Chondrocyte (in vitro differentiated cells): Measurements from ENCODE around the gene MED12. TPM values are rescaled to one million over a fixed set of nuclear protein-coding genes. Genes with fewer than 3 reads are reported as not detected.

Source experiments
- DNase-seq: peaks from one replicate; pipeline ENCODE4 v3.0.0; 2021; ENCODE audit warnings: mixed read lengths, low spot score
- H3K27ac Mint-ChIP-seq: one replicate; pipeline ENCODE4 v1.8.0; 2021; ENCODE audit warnings: mild to moderate bottlenecking, moderate library complexity, mixed read lengths; ENCODE audit not compliant: unreplicated experiment
- H3K27me3 Mint-ChIP-seq: 2 replicates; pipeline ENCODE4 v1.8.0; 2021; ENCODE audit warnings: low read depth, mixed read lengths
- H3K36me3 Mint-ChIP-seq: 2 replicates; pipeline ENCODE4 v1.8.0; 2021; ENCODE audit warnings: low read depth, mixed read lengths
- H3K4me1 Mint-ChIP-seq: 2 replicates; pipeline ENCODE4 v1.8.0; 2021; ENCODE audit warnings: low read depth, mild to moderate bottlenecking, mixed read lengths
- H3K4me3 Mint-ChIP-seq: one replicate; pipeline ENCODE4 v1.8.0; 2021; ENCODE audit warnings: mild to moderate bottlenecking, moderate library complexity, mixed read lengths; ENCODE audit not compliant: unreplicated experiment
- H3K9me3 Mint-ChIP-seq: 2 replicates; pipeline ENCODE4 v1.8.0; 2021; ENCODE audit warnings: low read depth, mixed read lengths
- total RNA-seq: library from RNA; stranded (reverse); gene quantifications from 3 replicates; pipeline ENCODE4 v1.2.1, GENCODE V29; 2021
- TF ChIP-seq, protein P1 (sequence below): fragments of 200-600 bp; sonication (generic); IDR thresholded peaks from 2 replicates; pipeline ENCODE4 v1.5.0; 2021; ENCODE audit warnings: antibody characterized with exemption, mild to moderate bottlenecking, moderate library complexity

The MED12 gene
- total RNA-seq, 1 donor from 2014 or later: 33.4 TPM

DNA sequence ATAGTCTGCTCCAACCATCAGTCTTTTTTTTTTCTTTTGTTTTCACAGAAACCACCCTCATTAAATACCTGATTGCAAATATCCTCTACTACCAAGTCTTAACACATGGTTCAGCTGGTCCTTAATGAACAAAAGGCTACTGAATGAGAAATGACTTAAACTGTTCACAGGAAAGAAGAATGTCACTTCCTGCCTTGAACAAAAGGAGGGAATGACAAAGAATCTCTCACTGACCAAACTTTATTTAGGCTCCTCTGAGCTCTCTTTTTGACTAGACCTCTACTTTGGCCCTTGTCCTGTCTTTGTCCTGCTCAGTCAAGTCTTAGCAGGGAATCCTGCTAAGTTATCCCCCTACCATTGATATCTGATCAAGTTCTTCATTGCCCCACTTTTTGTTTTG lies 72.9 kb downstream of the MED12 start:
- no peaks in the 10 kb centered on the region for H3K36me3 Mint-ChIP-seq
- H3K4me3 Mint-ChIP-seq: no peak overlapping the region
- TF ChIP-seq, protein P1, sequence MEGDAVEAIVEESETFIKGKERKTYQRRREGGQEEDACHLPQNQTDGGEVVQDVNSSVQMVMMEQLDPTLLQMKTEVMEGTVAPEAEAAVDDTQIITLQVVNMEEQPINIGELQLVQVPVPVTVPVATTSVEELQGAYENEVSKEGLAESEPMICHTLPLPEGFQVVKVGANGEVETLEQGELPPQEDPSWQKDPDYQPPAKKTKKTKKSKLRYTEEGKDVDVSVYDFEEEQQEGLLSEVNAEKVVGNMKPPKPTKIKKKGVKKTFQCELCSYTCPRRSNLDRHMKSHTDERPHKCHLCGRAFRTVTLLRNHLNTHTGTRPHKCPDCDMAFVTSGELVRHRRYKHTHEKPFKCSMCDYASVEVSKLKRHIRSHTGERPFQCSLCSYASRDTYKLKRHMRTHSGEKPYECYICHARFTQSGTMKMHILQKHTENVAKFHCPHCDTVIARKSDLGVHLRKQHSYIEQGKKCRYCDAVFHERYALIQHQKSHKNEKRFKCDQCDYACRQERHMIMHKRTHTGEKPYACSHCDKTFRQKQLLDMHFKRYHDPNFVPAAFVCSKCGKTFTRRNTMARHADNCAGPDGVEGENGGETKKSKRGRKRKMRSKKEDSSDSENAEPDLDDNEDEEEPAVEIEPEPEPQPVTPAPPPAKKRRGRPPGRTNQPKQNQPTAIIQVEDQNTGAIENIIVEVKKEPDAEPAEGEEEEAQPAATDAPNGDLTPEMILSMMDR: no peak
- H3K27ac Mint-ChIP-seq: no peak overlapping the region
- DNase-seq: no peak
- H3K9me3 Mint-ChIP-seq: no peaks in the 10 kb centered on the region
- no peaks in the 10 kb centered on the region for H3K27me3 Mint-ChIP-seq
- H3K4me1 Mint-ChIP-seq: no peaks in the 10 kb centered on the region

Other genes with a start within 250 kb of the MED12 start
- not detected in 3 replicates for gene TEX11, start 209.9 kb upstream of the MED12 start, total RNA-seq
- gene SLC7A3, start 187.5 kb upstream of the MED12 start, total RNA-seq: 0.15 to 0.41 TPM in 2 of 3 replicates, not detected in the other
- 52.9 to 66.6 TPM (median 60.9 TPM) in 3 replicates for gene SNX12, start 50.3 kb upstream of the MED12 start, total RNA-seq
- 7.9 to 9.3 TPM (median 8.2 TPM) in 3 replicates for gene FOXO4, start 22.7 kb upstream of the MED12 start, total RNA-seq
- not detected in 3 replicates for gene CXorf65, start 11.9 kb upstream of the MED12 start, total RNA-seq
- gene IL2RG, start 7.0 kb upstream of the MED12 start, total RNA-seq: not detected in 3 replicates
- gene NLGN3, start 26.2 kb downstream of the MED12 start, total RNA-seq: 0.52 to 1.1 TPM (median 0.87 TPM) in 3 replicates
- gene GJB1, start 104.6 kb downstream of the MED12 start, total RNA-seq: not detected in 3 replicates
- gene ZMYM3, start 135.5 kb downstream of the MED12 start, total RNA-seq: 31.9 to 35.2 TPM (median 32.1 TPM) in 3 replicates
- gene NONO, start 165.0 kb downstream of the MED12 start, total RNA-seq: 319 to 354 TPM (median 341 TPM) in 3 replicates
- gene ITGB1BP2, start 183.2 kb downstream of the MED12 start, total RNA-seq: 2.1 to 3.2 TPM (median 2.5 TPM) in 3 replicates
- gene TAF1, start 247.8 kb downstream of the MED12 start, total RNA-seq: 26.4 to 31.3 TPM (median 27.9 TPM) in 3 replicates